Measurements from ENCODE around the gene HSPG2.

HSPG2 gene

GRCh38 chr1:21938732-21939538 lies 1.8 kb upstream of the HSPG2 start:
- no peak for DNase-seq (ENCODE audit: low read depth)
- in situ Hi-C loops (cut with HindIII; ENCODE audit: low sequenced_read_pairs): loop anchor here (5.0 kb wide), 1 partner anchor 52 kb away; no protein-coding TSS in a partner anchor
- no peak overlapping the region for H3K4me3 ChIP-seq (ENCODE audit: low read depth, low read length)
- TF ChIP-seq CTCF (IDR thresholded peaks at IDR 0.05; ENCODE audit: low read depth, low read length, missing control alignments): no peak

GRCh38 chr1:21937372-21938121 lies 437 bp upstream of the HSPG2 start:
- peak; percentile 39 for DNase-seq (ENCODE audit: low read depth)
- TF ChIP-seq CTCF (IDR thresholded peaks at IDR 0.05; ENCODE audit: low read depth, low read length, missing control alignments): no peak
- in situ Hi-C loops (cut with HindIII; ENCODE audit: low sequenced_read_pairs): loop anchor here (5.0 kb wide), 1 partner anchor 50 kb away; no protein-coding TSS in a partner anchor
- H3K4me3 ChIP-seq (ENCODE audit: low read depth, low read length): peak overlapping the region; percentile 19

GRCh38 chr1:21936366-21937031 lies 611 bp downstream of the HSPG2 start:
- peak overlapping the region; percentile 53 for H3K4me3 ChIP-seq (ENCODE audit: low read depth, low read length)
- in situ Hi-C loops (cut with HindIII; ENCODE audit: low sequenced_read_pairs): loop anchor here (5.0 kb wide), 1 partner anchor 49 kb away; no protein-coding TSS in a partner anchor
- TF ChIP-seq CTCF (IDR thresholded peaks at IDR 0.05; ENCODE audit: low read depth, low read length, missing control alignments): no peak
- no peak for DNase-seq (ENCODE audit: low read depth)

GRCh38 chr1:21935891-21936365 lies 1.2 kb downstream of the HSPG2 start:
- in situ Hi-C loops (cut with HindIII; ENCODE audit: low sequenced_read_pairs): loop anchor here (5.0 kb wide), 1 partner anchor 49 kb away; no protein-coding TSS in a partner anchor
- peak overlapping the region; percentile 53 for H3K4me3 ChIP-seq (ENCODE audit: low read depth, low read length)
- no peak for TF ChIP-seq CTCF (IDR thresholded peaks at IDR 0.05; ENCODE audit: low read depth, low read length, missing control alignments)
- no peak for DNase-seq (ENCODE audit: low read depth)

DNA sequence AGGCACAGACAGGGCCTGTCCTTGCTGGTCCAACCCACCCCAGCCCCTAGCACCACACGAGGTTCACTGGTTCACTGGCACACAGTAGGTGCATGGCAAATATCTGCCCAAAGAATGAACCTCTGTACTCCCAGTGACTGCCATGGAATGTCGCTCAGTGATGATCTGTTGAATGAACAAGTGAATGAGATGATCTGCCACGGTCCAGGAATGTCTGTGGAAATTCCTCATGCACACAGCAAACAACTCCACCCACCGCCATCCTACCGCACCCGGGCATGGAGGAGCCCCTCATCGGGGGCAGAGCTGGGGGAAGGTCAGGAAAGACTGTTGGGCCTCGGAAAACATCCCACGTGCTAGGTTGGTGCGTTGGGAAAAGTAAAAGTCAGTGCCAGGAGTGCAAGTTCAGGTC lies 1.7 kb downstream of the HSPG2 start:
- H3K4me3 ChIP-seq (ENCODE audit: low read depth, low read length): peak overlapping the region; percentile 53
- no peak for TF ChIP-seq CTCF (IDR thresholded peaks at IDR 0.05; ENCODE audit: low read depth, low read length, missing control alignments)
- no peak for DNase-seq (ENCODE audit: low read depth)
- in situ Hi-C loops (cut with HindIII; ENCODE audit: low sequenced_read_pairs): loop anchor here (5.0 kb wide), 1 partner anchor 48 kb away; no protein-coding TSS in a partner anchor

Measured in astrocyte of the cerebellum (primary cell).